Thyroid gland (tissue), 4 donors: Measurements from ENCODE around the gene STT3B.

ENCODE experiments used
- CTCF ChIP-seq, 6 experiments: fragments of 200-600 bp in 3 of 6; fragments of 450-650 bp in 3 of 6; sonication (generic) in 3 of 6; IDR thresholded peaks; one replicate each; pipeline ENCODE4 v1.5.1; 2016 to 2019; ENCODE audit warnings: antibody characterized with exemption in 6 of 6, mild to moderate bottlenecking in 2 of 6, inconsistent platforms in 1 of 6, moderate library complexity in 1 of 6
- POLR2A ChIP-seq, 2 donors: fragments of 450-650 bp; IDR thresholded peaks; one replicate each; pipeline ENCODE4 v1.6.1; 2017; ENCODE audit warnings: antibody characterized with exemption in 2 of 2, mild to moderate bottlenecking in 2 of 2, moderate library complexity in 1 of 2

DNA sequence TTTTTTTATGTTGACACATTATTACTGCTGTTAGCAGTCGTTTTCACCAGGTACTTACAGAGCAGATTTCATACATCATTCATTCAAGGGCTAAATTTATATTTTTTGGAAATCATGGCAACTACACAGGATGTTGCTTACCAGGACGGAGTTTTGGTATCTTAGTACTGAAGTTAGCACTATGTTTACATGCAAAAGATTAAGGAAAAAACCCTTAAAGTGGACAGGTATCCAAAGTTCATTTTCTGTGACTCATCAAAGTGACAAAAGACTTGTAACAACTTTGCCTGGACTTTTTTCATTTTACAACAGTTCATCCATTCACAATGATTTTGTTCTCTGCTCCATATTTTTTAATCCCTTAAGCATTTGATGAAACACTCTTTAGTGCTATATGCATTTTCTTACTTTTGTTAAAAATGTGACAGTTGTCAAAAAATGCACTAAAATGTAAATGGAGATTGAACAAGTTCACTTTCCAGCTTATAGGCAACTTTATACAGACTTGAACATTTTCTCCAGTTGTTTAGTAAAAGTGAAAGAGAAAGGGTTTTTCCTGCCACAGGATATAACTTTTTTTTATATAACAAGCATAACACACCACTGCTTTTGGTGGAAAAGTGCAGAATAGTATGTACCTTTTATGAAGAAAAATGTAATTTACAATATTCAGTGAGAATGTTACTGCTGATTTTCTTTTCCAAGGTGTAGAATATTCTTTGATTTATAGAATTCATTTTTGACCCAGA lies 104.1 kb downstream of the STT3B start:
- TF ChIP-seq POLR2A (IDR thresholded peaks at IDR 0.05) (no peak), CTCF (IDR thresholded peaks at IDR 0.05) (no peak)
